SK-N-DZ (cell line): ENCODE results near the gene TLCD1.

Experiments used
- DNase-seq: peaks from one replicate; pipeline ENCODE4 v3.0.0-alpha.2; 2015; ENCODE audit warnings: low spot score
- small RNA-seq, 2 experiments: library from RNA; depleted of rRNA; stranded (forward); fragments of <200 nt; gene quantifications; one replicate each; pipeline ENCODE3, GENCODE V24; 2014

Gene TLCD1

GRCh38 chr17:28686296-28686695 is 39.7 kb downstream of the TLCD1 start:
- DNase-seq: no peak

GRCh38 chr17:28685366-28685765 is 40.7 kb downstream of the TLCD1 start:
- DNase-seq: no peak

- peak; percentile 95 for DNase-seq
Observed at GRCh38 chr17:28684963-28685362, 41.1 kb downstream of the TLCD1 start.

DNA sequence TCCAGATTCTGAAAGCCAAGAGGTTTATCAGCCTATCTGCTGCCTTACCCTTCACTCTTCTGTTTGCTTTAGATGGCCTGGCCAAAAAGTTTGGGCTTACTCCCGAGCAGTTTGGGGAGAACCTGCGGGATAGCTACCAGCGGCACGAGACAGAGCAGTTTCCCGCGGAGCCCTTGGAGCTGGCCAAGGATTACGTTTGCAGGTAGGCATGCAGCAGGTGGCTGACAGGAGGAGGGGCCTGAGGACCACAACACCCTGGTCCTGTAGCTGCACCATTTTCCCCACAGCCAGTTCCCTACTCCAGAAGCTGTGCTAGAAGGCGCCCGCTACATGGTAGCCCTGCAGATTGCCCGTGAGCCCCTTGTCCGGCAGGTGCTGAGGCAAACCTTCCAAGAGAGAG is 43.4 kb downstream of the TLCD1 start:
- no peak for DNase-seq

DNA sequence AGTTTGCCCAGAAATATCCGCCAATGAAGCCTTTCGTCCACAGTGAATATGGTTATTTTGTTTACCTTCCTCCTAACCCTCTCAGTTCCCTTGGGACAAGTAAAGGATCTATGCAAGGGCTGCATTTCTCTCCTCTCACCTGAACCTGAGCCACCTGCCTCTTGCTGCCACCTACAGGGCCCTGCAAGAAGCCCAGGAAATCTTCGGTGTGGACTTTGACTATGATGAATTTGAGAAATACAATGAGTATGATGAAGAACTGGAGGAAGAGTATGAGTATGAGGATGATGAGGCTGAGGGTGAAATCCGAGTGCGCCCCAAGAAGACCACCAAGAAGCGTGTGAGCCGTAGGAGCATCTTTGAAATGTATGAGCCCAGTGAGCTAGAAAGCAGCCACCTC is 50.1 kb downstream of the TLCD1 start:
- DNase-seq: no peak

- no peak for DNase-seq
Observed at GRCh38 chr17:28675490-28675889, 50.5 kb downstream of the TLCD1 start.

Small RNA genes lying within 50 kb of the gene (small RNA-seq; reads per million reads assigned to genes)
- gene SNORD42A (0 reads per million in 2 experiments), gene SNORD42B (0 to 0.03 reads per million in 2 experiments), gene SNORD4A (0 reads per million in 2 experiments), gene SNORD4B (0 reads per million in 2 experiments)
